Measurements from ENCODE around the gene LMO7.

The LMO7 gene

DNA sequence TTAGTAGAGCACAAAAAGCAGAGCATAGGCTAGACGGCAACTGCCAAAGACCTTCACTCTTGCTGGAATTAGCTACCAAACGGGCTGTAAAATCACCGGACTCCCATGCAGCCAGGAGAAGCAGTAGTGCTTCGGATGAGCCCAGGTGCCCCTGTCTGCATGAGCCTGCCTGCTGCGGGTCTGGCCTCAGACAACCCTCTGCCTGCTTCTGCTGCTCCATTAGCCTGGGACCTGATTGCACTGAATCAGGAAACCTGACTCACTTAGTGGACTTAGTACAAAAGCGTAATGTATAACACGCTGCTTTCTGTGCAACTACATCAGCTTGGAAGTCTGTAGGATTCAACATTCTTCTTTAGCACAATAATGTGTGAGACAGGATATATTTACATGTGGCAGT is 170.0 kb downstream of the LMO7 start:
- H3K27ac ChIP-seq, result no peak overlapping the region
- in situ Hi-C loops (cut with HindIII; ENCODE audit: low pct_ligation_motif_present, low sequenced_read_pairs), result no loop called here
- TF ChIP-seq, protein P1, sequence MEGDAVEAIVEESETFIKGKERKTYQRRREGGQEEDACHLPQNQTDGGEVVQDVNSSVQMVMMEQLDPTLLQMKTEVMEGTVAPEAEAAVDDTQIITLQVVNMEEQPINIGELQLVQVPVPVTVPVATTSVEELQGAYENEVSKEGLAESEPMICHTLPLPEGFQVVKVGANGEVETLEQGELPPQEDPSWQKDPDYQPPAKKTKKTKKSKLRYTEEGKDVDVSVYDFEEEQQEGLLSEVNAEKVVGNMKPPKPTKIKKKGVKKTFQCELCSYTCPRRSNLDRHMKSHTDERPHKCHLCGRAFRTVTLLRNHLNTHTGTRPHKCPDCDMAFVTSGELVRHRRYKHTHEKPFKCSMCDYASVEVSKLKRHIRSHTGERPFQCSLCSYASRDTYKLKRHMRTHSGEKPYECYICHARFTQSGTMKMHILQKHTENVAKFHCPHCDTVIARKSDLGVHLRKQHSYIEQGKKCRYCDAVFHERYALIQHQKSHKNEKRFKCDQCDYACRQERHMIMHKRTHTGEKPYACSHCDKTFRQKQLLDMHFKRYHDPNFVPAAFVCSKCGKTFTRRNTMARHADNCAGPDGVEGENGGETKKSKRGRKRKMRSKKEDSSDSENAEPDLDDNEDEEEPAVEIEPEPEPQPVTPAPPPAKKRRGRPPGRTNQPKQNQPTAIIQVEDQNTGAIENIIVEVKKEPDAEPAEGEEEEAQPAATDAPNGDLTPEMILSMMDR (IDR thresholded peaks at IDR 0.05; ENCODE audit: low read depth, low read length, missing control alignments), result no peak
- no peak overlapping the region for H3K4me3 ChIP-seq (ENCODE audit: low read depth, low read length)
- no peaks in the 10 kb centered on the region for H3K27me3 ChIP-seq (replicated peaks)
- peaks cover 26% of the 10 kb centered on the region for H3K36me3 ChIP-seq (replicated peaks)
- no peak for DNase-seq

DNA sequence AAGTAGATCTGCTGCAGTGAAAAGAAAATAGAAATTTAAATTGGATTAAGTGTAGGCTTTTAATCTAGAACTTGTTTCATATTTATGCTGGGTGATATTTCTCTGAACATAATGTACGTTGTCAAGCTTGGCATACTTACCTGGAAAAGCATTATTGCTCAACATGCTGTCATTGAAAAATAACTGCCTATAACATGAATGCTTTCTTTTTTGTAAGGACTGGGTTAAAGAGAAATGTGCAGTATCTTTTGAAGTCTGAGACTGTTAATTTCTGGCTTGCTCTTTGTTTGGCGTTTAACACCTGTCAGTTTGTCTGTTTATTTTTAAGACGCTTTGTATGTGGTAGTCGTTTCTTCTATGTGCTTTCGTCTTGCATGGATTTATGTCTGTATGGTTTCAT is 175.2 kb downstream of the LMO7 start:
- Histone ChIP-seq H3K27ac (no peak overlapping the region), H3K4me3 (ENCODE audit: low read depth, low read length) (no peak overlapping the region), H3K27me3 (replicated peaks) (no peaks in the 10 kb centered on the region), H3K36me3 (replicated peaks) (peaks cover 11% of the 10 kb centered on the region)
- no peak for DNase-seq
- TF ChIP-seq, protein P1 (IDR thresholded peaks at IDR 0.05; ENCODE audit: low read depth, low read length, missing control alignments), result no peak
- in situ Hi-C loops (cut with HindIII; ENCODE audit: low pct_ligation_motif_present, low sequenced_read_pairs), result no loop called here

DNA sequence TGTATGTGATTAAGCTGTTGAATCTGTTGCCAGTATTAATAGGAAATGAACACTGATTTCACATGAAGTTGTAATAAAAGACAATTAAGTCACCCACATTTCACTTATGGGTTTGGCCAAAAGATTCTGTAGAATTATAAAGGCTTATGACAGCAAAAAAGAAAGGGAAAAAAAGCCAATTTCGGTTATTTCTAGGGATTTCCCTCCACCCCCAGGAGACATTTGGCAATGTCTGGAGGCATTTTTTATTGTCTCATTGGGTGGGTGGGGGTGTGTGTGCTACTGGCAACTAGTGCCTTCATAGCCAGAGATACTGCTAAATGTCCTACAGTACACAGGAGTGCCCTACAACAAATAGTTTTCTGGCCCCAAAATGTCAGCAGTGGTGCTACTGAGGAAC is 175.7 kb downstream of the LMO7 start:
- DNase-seq, result no peak
- no peak overlapping the region for H3K4me3 ChIP-seq (ENCODE audit: low read depth, low read length)
- H3K27ac ChIP-seq, result no peak overlapping the region
- H3K27me3 ChIP-seq (replicated peaks), result no peaks in the 10 kb centered on the region
- H3K36me3 ChIP-seq (replicated peaks), result peaks cover 8% of the 10 kb centered on the region
- TF ChIP-seq, protein P1 (IDR thresholded peaks at IDR 0.05; ENCODE audit: low read depth, low read length, missing control alignments), result no peak
- in situ Hi-C loops (cut with HindIII; ENCODE audit: low pct_ligation_motif_present, low sequenced_read_pairs), result no loop called here

DNA sequence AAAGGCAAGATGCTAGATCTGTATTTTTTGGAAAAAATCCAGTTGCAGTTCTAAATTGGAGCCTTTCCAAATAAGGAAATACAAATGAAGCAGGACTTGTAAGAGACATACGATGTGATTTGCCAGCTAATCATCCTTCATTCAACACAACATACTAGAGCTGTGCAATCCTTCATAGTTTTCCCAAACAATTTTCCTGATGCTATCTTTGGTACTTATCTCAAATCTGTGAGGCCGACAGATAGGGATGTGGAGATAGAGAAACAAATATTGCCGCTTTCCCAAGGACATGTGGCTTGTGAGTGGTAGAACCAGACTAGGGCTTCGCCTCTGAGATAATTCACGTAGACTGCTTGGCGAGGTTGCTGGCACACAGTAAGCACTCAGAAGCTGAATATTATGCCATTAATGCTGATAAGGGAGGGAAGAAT is 176.6 kb downstream of the LMO7 start:
- peak; percentile 29 for DNase-seq
- H3K27ac ChIP-seq, result no peak overlapping the region
- H3K27me3 ChIP-seq (replicated peaks), result no peaks in the 10 kb centered on the region
- in situ Hi-C loops (cut with HindIII; ENCODE audit: low pct_ligation_motif_present, low sequenced_read_pairs), result no loop called here
- H3K36me3 ChIP-seq (replicated peaks), result peaks cover 9% of the 10 kb centered on the region
- TF ChIP-seq, protein P1 (IDR thresholded peaks at IDR 0.05; ENCODE audit: low read depth, low read length, missing control alignments), result no peak
- H3K4me3 ChIP-seq (ENCODE audit: low read depth, low read length), result no peak overlapping the region

DNA sequence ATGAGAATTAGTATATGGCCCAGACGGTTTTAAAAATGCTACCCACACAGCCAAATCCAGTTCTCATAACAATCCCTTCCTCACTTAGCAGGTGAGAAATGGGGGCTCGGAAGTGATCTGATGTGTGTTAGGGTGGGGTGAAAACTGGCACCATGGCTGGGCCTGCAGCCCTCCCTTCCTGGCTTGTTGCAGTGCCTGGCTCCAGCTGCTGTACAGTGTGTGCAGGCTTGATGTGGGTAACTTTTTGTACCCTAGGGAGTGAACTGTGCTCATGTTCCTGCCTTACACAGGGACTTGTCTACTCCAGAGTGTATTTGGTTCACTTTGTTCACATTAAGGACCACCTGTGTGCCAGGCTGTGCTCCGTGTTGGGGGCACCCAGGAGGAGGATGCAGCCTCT is 177.2 kb downstream of the LMO7 start:
- H3K27me3 ChIP-seq (replicated peaks), result no peaks in the 10 kb centered on the region
- TF ChIP-seq, protein P1 (IDR thresholded peaks at IDR 0.05; ENCODE audit: low read depth, low read length, missing control alignments), result no peak
- H3K36me3 ChIP-seq (replicated peaks), result peaks cover 5% of the 10 kb centered on the region
- H3K27ac ChIP-seq, result no peak overlapping the region
- H3K4me3 ChIP-seq (ENCODE audit: low read depth, low read length), result no peak overlapping the region
- no peak for DNase-seq
- in situ Hi-C loops (cut with HindIII; ENCODE audit: low pct_ligation_motif_present, low sequenced_read_pairs), result no loop called here

DNA sequence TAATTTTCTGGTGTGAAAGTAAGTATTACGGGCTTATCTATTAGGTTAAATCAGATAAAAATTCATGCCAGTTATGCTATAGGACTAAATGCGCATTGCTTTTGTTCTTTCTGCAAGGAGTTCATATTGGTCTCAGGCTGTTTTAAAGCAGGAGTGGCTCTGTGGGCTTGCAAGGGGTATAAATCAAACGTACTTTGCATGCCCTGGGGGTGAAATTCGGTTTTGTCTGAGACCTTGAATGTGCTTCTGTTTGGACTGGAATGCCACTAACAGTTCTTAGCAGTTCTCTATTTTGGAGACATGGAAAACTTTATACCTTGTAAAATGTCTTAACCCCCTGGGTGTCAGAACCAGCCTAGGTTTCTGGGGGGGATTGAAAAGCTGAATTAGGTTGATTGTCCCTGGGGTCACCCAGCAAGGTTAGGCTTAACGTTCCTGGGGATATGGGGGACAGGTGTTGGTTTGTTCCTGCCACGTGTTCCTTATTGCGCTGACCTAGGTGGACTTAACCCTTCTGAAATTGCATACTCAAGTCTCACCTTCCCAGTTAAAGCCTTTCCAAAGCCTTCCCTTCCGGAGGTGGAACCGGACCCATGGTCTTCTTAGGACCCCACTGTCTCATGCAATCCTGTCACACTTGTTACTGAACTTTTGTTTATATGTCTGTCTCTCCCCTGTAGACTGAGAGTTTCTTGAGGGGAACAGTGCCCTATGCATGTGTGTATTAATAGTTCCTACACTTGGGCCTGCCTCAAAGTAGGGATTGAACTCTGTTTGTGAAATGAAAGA is 182.2 kb downstream of the LMO7 start:
- Histone ChIP-seq H3K36me3 (replicated peaks) (peaks cover 26% of the 10 kb centered on the region), H3K27me3 (replicated peaks) (no peaks in the 10 kb centered on the region), H3K4me3 (ENCODE audit: low read depth, low read length) (no peak overlapping the region), H3K27ac (no peak overlapping the region)
- TF ChIP-seq, protein P1 (IDR thresholded peaks at IDR 0.05; ENCODE audit: low read depth, low read length, missing control alignments), result no peak
- in situ Hi-C loops (cut with HindIII; ENCODE audit: low pct_ligation_motif_present, low sequenced_read_pairs), result no loop called here
- no peak for DNase-seq
